ENCODE data around the gene HSPB7.
"Not testable (repeated sequence)": the region's sequence is repeated elsewhere in the genome, so short reads cannot be mapped to it uniquely, and the experiment has no call there.

HSPB7 gene

DNA sequence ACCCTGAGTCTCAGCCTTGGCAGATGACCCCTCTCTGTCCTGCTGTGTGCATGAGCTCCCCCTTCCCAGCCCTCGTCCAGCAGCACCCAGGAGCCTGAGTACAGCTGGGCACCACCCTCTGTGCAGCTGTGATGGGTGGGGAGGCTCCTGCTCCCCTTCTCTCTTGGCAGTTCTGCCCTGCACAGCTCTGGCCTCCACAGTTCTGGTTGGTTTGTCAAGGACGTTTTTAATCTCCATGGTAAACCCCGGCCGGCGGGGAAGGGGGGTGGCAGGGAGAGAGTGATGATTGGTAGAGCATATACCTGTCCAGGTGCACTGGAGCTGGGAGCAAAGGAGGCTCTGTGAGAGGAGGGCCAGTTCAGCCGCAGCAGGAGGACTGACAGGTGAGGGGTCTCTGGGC is 3.8 kb upstream of the HSPB7 start, which contains the start of gene CLCNKA:
CLCNKA (plus strand) TSS at position 356 of the 400 bp plus-strand sequence. CDS start 584 bp downstream, outside the sequence.
- DNase-seq (ENCODE audit: low read depth in 1 of 2, low spot score in 1 of 2), result no peak
- Histone ChIP-seq H3K27ac (replicated peaks) (no peak within 1 kb of the TSS), H3K4me3 (replicated peaks; ENCODE audit: insufficient read depth, low read length) (no peak within 1 kb of the TSS), H3K27me3 (ENCODE audit: insufficient read depth, poor library complexity, severe bottlenecking) (peaks cover 3% of the 10 kb centered on the region)
- TF ChIP-seq, protein P1, sequence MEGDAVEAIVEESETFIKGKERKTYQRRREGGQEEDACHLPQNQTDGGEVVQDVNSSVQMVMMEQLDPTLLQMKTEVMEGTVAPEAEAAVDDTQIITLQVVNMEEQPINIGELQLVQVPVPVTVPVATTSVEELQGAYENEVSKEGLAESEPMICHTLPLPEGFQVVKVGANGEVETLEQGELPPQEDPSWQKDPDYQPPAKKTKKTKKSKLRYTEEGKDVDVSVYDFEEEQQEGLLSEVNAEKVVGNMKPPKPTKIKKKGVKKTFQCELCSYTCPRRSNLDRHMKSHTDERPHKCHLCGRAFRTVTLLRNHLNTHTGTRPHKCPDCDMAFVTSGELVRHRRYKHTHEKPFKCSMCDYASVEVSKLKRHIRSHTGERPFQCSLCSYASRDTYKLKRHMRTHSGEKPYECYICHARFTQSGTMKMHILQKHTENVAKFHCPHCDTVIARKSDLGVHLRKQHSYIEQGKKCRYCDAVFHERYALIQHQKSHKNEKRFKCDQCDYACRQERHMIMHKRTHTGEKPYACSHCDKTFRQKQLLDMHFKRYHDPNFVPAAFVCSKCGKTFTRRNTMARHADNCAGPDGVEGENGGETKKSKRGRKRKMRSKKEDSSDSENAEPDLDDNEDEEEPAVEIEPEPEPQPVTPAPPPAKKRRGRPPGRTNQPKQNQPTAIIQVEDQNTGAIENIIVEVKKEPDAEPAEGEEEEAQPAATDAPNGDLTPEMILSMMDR (IDR thresholded peaks at IDR 0.05; ENCODE audit: insufficient read depth, low read length), result no peak
- no peak for TF ChIP-seq SPI1 (IDR thresholded peaks at IDR 0.05; ENCODE audit: borderline replicate concordance, low read depth)
- no peak for TF ChIP-seq GABPA (IDR thresholded peaks at IDR 0.05; ENCODE audit: low read depth)
- TF ChIP-seq, protein P2, sequence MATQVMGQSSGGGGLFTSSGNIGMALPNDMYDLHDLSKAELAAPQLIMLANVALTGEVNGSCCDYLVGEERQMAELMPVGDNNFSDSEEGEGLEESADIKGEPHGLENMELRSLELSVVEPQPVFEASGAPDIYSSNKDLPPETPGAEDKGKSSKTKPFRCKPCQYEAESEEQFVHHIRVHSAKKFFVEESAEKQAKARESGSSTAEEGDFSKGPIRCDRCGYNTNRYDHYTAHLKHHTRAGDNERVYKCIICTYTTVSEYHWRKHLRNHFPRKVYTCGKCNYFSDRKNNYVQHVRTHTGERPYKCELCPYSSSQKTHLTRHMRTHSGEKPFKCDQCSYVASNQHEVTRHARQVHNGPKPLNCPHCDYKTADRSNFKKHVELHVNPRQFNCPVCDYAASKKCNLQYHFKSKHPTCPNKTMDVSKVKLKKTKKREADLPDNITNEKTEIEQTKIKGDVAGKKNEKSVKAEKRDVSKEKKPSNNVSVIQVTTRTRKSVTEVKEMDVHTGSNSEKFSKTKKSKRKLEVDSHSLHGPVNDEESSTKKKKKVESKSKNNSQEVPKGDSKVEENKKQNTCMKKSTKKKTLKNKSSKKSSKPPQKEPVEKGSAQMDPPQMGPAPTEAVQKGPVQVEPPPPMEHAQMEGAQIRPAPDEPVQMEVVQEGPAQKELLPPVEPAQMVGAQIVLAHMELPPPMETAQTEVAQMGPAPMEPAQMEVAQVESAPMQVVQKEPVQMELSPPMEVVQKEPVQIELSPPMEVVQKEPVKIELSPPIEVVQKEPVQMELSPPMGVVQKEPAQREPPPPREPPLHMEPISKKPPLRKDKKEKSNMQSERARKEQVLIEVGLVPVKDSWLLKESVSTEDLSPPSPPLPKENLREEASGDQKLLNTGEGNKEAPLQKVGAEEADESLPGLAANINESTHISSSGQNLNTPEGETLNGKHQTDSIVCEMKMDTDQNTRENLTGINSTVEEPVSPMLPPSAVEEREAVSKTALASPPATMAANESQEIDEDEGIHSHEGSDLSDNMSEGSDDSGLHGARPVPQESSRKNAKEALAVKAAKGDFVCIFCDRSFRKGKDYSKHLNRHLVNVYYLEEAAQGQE (IDR thresholded peaks at IDR 0.05; ENCODE audit: insufficient replicate concordance, low read depth), result no peak
- no peak for TF ChIP-seq POLR2AphosphoS5 (IDR thresholded peaks at IDR 0.05; ENCODE audit: low read depth)

DNA sequence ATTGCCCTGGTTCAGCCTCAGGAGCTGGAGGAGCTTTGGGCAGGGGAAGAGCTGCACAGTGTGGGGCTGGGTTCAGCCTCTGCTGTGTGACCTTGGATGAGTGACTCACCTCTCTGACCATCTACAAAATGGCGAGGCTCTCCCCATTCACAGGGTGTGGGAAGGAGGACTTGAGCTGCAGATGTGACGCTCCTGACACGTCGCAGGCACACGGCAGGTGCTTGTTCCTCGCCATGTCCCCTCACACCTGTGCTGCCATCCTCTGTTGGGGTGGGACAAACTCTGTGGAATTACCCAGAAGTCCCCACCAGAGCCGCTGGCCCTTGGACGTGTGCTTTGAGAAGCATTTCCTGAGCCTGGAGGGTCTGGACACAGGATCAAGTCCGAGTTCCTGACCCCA is 3.0 kb upstream of the HSPB7 start:
- not testable (repeated sequence) for H3K27ac ChIP-seq (replicated peaks); DNase-seq (ENCODE audit: low read depth in 1 of 2, low spot score in 1 of 2); H3K4me3 ChIP-seq (replicated peaks; ENCODE audit: insufficient read depth, low read length); H3K27me3 ChIP-seq (ENCODE audit: insufficient read depth, poor library complexity, severe bottlenecking)

DNA sequence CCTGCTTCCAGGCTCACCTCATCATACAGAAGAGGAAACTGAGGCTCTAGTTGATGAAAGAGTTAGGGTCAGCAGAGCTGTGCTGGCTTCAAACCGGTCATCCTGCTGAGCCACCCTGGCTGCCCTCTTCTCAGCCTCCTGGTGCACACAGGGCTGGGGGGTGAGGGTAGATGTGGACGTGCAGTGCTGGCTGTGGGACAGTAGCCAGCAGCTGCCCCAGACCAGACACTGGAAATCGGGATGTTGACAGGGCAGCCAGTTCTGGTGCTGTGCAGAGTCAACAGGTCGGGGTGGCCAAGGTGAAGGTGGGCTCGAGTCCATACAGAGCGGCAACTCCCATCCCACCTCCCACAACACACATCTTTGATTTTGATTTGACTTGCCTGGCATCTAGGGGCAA is 2.5 kb upstream of the HSPB7 start:
- TF ChIP-seq, protein P1 (IDR thresholded peaks at IDR 0.05; ENCODE audit: insufficient read depth, low read length), result no peak
- TF ChIP-seq POLR2AphosphoS5 (IDR thresholded peaks at IDR 0.05; ENCODE audit: low read depth) (no peak), SPI1 (IDR thresholded peaks at IDR 0.05; ENCODE audit: borderline replicate concordance, low read depth) (no peak), GABPA (IDR thresholded peaks at IDR 0.05; ENCODE audit: low read depth) (no peak)
- TF ChIP-seq, protein P2 (IDR thresholded peaks at IDR 0.05; ENCODE audit: insufficient replicate concordance, low read depth), result no peak
- Histone ChIP-seq H3K27ac (replicated peaks) (no peak overlapping the region), H3K27me3 (ENCODE audit: insufficient read depth, poor library complexity, severe bottlenecking) (peaks cover 2% of the 10 kb centered on the region), H3K4me3 (replicated peaks; ENCODE audit: insufficient read depth, low read length) (no peak overlapping the region)
- no peak for DNase-seq (ENCODE audit: low read depth in 1 of 2, low spot score in 1 of 2)

DNA sequence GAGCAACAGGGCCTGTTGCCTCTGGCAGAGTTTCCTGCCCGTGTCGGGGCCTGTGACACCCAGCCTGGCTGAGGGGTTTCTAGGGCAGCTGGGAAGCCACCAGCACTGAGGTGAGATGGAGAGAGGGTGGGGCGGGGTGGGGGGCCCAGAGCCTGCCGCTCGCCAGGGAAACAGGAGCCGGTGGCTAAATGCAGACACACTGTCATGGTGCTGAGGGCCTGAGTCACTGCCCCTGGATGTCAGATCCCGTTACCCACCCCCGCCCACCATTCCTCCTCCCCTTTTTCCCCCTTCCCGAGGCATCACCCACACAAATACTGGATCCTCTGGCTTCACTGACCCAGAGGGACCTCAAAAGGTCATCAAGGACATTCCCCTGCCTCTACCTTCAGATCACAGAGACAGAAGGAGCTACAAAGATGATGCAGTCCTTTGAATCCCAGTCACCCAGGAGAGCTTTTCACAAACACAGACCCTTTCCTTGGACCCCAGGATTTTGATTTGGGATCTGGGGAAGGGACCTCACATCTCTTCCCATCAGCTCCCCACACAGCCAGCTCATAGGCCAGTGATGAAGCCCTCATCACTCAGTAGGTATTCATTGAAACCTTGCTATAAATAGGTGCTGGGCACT is 1.9 kb upstream of the HSPB7 start:
- TF ChIP-seq, protein P2 (IDR thresholded peaks at IDR 0.05; ENCODE audit: insufficient replicate concordance, low read depth), result no peak
- TF ChIP-seq POLR2AphosphoS5 (IDR thresholded peaks at IDR 0.05; ENCODE audit: low read depth), result no peak
- TF ChIP-seq SPI1 (IDR thresholded peaks at IDR 0.05; ENCODE audit: borderline replicate concordance, low read depth), result no peak
- TF ChIP-seq, protein P1 (IDR thresholded peaks at IDR 0.05; ENCODE audit: insufficient read depth, low read length), result no peak
- no peak for TF ChIP-seq GABPA (IDR thresholded peaks at IDR 0.05; ENCODE audit: low read depth)
- DNase-seq (ENCODE audit: low read depth in 1 of 2, low spot score in 1 of 2), result no peak
- Histone ChIP-seq H3K4me3 (replicated peaks; ENCODE audit: insufficient read depth, low read length) (no peak overlapping the region), H3K27me3 (ENCODE audit: insufficient read depth, poor library complexity, severe bottlenecking) (no peaks in the 10 kb centered on the region), H3K27ac (replicated peaks) (no peak overlapping the region)

Measured in HL-60 (cell line).